GM21825 (cell line): ENCODE data around the gene BUD31.
"Not testable (repeated sequence)": the region's sequence is repeated elsewhere in the genome, so short reads cannot be mapped to it uniquely, and the experiment has no call there.

Experiments used
- ATAC-seq: cut with Tn5 transposase; IDR thresholded peaks from one replicate; pipeline ENCODE4 v1.9.1; 2021; ENCODE audit warnings: mild to moderate bottlenecking, moderate library complexity; ENCODE audit not compliant: unreplicated experiment

The BUD31 gene

GRCh38 chr7:99408379-99409191 is at the start of gene BUD31, which contains the start of gene PDAP1:
BUD31 (plus strand) TSS chr7:99408969; CDS start chr7:99411093, 2,124 bp downstream.
PDAP1 (minus strand) TSS chr7:99408597; CDS start chr7:99408548, 49 bp downstream.
- peak; percentile 71 for ATAC-seq

GRCh38 chr7:99359465-99360154 is 49.2 kb upstream of the BUD31 start:
- ATAC-seq, result no peak

- ATAC-seq, result no peak
Measured at GRCh38 chr7:99362801-99363200, 46.0 kb upstream of the BUD31 start.

- ATAC-seq, result no peak
Measured at GRCh38 chr7:99363286-99363685, 45.5 kb upstream of the BUD31 start.

GRCh38 chr7:99365318-99366141 is 43.2 kb upstream of the BUD31 start:
- no peak for ATAC-seq

- no peak for ATAC-seq
Measured at GRCh38 chr7:99366646-99367045, 42.1 kb upstream of the BUD31 start.

- no peak for ATAC-seq
Measured at GRCh38 chr7:99368750-99369389, 39.9 kb upstream of the BUD31 start.

GRCh38 chr7:99369767-99370391 is 38.9 kb upstream of the BUD31 start:
- no peak for ATAC-seq

- ATAC-seq, result no peak
Measured at GRCh38 chr7:99371376-99371920, 37.3 kb upstream of the BUD31 start.

GRCh38 chr7:99372275-99373090 is 36.3 kb upstream of the BUD31 start:
- no peak for ATAC-seq

GRCh38 chr7:99373091-99374066 is 35.4 kb upstream of the BUD31 start:
- no peak for ATAC-seq

GRCh38 chr7:99374111-99375064 is 34.4 kb upstream of the BUD31 start, which contains the start of gene ARPC1B:
ARPC1B (plus strand) TSS chr7:99374730; CDS start chr7:99385715, 10,985 bp downstream.
- peak; percentile 48 for ATAC-seq

GRCh38 chr7:99375070-99375807 is 33.5 kb upstream of the BUD31 start:
- peak; percentile 39 for ATAC-seq

GRCh38 chr7:99379043-99379577 is 29.7 kb upstream of the BUD31 start:
- no peak for ATAC-seq

GRCh38 chr7:99379693-99380031 is 29.1 kb upstream of the BUD31 start:
- ATAC-seq, result not testable (repeated sequence)
